HG02763 (cell line): ENCODE measurements around the gene ABI3BP.
A peak's percentile ranks its signal among the peaks of the same experiment; 100 is the strongest.

Experiments
- ATAC-seq: cut with Tn5 transposase; IDR thresholded peaks from one replicate; pipeline ENCODE4 v1.9.1; 2021; ENCODE audit warnings: mild to moderate bottlenecking, moderate library complexity; ENCODE audit not compliant: unreplicated experiment

ABI3BP gene

DNA sequence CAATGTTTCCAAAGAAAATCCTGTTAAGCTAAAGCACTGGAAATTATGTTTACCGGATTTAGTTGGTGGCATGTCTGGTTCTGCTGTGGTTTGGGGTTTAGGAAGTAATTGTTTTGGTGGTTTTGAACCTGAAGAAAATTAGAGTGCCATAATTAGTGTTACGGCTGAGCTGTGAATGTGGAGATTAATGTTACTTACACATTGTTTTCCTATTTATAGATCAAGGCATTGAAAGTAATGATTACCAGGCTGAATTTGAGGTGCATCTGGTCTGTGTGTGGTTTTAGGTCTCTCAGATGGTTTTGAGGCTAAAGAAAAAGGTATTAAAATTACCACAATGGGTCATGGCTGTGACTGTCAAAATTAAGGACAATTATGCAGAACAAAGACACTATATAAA, 155.1 kb downstream of the ABI3BP start:
- no peak for ATAC-seq

DNA sequence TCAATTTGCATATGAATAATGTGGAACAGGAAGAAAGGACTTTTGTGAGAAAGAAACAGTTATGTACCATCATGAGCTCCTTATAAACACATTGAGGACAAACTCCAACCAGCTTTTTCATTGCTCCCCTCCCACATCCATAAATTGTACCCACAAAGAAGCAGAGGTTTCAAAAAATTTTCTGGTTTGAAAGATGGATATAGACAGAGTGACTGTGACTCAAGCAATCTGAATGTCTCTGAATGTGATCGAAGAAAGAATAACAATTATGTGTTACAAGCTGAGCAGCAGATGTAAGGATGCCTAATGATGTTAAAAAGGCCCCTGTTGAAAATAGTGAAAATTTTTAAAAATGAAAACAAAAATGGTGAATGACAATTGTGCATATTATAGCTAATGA, 156.6 kb downstream of the ABI3BP start:
- no peak for ATAC-seq

DNA sequence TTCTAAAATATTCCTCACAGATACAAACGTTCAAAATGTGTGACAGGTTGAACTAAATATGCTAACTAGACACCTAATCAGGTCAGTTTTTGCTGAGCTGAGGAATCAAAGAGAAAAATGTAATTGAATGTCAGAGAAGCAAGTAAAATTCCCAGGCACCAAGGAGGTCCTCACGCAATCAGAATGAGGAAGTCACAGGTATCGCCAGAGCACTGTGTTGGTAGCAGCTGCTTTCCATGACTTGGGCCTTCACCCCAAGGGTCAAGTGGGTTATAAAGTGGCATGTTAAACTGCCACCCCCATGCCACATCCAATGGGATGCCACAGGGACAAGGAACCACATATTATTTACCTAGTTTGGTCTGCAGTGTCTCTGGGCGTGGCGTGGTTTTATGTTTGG, 158.9 kb downstream of the ABI3BP start:
- ATAC-seq: no peak

DNA sequence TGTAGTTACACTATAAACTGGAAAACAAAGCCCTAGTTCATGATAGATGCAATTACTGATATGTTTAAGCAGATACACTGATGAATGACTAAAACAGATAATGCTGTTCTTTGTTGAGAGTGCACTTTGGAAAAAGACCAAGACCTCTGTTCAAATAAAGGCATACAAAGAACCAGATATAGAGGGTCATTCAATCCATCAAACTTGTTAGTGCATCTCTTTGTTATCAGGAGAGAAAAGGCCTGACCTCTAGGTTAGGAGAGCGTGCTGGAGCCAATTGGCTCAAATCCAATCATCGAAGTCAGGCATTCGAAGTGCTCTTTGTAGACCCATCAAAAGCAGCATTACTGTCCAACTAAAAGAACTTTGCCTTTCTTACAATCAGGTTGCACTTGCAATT, 159.7 kb downstream of the ABI3BP start:
- ATAC-seq: no peak

DNA sequence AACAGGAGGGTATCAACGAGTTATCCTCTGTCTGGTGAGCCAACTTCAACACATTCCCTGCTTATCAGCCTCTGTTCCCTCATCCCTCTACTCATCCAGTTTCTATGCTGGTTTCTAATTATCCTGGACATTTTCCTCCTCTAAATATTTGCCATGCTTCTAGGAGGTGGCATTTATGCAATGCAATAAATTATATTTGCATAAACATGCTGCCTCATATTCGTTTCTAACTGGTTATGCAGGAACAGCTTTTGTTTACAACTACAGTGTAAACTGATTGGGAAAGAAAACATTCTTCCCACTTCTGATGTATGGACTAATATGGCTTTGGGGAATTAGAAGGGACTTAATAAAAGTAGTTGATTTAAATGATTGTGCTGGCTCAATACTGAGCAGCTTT, 161.6 kb downstream of the ABI3BP start:
- ATAC-seq: no peak

DNA sequence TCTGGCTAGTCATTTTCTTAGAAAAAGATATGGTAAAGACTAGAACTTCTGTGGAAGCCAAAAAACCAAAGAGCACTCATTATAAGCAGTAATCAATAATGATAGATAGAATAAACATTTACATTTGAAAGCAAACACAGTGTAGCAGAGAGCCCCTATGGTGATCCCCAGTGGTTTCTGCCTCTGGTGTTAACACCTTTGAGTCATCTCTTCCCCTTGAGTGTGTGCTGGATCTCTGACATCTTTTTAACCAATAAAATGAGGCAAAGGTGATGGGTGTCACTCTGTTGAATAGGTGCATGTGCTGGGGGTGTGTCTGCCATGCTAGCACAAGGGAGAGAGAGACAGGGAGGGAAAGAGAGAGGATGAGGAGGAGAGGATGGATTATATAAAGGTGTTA, 162.3 kb downstream of the ABI3BP start:
- no peak for ATAC-seq

DNA sequence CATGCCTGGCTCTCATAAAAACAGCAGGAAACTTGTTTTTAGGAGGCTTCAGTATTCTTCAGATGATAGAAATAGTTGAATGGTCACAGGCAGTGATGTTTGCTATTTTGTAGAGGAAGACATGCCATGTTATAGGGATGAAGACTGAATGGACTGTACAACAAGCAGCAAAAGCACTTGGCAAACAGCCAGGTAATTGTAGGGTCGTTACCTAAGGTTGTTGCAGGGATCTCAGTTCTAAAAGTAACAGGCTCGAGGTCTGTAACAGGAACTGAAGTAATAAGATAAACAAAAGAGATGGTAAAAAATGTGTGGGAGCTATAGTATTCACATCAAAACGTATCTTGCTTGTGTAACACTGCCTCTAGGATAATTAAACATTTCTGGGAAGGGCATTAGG, 167.6 kb downstream of the ABI3BP start:
- ATAC-seq: no peak

DNA sequence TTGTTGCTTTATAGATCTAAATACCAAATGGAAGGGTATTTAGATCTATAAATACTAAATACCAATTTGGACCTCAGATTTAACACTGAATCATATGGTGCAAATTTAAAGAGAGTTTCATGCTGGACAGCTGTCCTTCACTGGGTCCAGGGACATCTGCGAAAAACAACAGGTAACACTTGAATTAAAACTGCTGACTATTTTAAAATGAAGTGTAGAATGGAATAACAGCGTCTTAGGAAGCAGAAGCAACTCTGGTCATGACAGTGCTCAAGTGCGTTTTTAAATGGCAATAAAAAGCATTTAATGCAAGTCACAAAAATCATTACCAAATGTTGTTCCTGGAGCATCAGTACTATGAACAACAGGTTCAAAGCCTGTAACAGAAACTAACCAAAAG, 177.6 kb downstream of the ABI3BP start:
- no peak for ATAC-seq

DNA sequence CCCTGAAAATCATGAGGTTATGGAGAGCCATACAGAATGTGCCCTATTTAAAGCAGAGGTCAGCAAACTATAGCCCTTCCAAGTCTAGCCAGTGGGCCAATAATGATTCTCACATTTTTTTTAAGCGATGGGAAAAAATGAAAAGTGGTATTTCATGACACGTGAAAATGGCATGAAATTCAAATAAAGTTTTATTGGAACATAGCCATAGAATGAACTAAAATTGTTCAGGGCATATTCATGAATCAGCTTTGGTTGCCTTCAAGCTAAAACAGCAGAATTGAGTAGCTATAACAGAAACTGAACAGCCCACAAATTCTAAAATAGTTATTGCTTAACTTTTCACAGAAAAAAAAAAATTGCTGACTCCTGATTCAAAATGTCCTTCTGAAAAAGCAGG, 179.4 kb downstream of the ABI3BP start:
- ATAC-seq: no peak

DNA sequence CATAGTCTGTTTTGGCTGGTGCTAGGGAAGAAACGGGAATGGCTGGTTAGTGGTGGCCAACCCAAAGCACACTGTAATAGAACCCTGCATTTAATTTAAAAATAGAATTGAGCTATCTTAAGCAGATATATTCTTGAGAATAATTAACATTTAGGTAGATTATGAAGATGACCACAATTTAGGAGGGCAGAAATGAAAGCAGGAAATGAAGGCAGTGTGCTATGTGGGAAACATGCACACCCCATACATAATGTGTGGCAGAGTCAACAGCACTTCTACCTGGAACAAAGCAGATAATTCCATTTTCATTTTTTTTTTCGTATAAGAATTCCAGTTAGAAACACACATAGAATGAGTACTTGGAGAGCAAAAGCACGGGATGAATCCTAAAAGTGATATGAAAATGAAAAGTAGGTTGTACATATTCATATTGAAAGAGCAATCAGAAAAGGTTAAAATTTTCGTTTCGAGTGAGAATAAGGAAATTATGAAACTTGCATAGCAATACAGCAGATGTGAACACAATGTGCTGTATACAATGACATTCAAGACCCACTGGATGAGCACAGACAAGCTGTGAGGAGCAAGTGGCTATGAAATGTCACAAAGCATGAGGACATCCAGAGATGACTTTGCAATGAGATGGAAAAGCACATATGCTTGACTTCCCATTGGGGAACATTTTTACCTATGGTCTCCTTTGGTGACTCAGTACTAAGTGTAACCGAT, 181.3 kb downstream of the ABI3BP start:
- ATAC-seq: peak; percentile 34

DNA sequence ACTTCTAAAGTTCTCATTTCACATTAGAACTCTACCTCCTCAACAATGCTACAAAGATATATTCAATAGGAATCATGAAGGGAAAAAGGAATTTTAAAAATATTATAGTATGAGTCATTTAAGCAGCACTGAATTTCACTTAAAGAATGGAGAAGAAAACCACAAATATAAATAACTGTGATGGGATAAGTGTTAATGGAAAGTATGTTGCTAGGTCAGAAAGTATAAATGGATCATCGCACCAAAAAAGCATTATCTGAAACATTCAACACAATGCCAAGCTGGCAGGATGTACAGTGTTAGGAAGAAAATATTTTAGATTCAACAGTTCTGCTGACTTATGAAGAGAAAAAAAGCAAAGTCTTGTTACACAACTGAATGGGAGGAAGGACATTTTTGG, 182.6 kb downstream of the ABI3BP start:
- ATAC-seq: no peak

DNA sequence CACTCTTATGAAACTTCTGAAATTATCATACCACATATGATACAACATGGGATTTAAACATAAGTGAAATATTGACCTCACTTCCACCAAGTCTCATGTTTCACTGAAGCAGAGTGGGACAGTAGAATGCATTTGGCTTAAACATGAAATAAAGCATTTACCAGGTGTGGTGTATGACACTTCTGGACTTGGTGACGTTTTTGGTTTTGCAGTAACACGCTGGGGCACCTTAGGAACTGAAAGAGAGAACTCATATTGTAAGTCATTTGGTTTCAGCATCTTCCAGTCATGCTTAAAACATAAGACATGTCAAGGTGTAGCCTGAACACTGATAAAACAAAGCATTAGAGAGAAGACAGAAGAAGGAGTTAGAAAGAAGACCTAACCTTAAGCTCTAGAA, 188.6 kb downstream of the ABI3BP start:
- ATAC-seq: no peak

DNA sequence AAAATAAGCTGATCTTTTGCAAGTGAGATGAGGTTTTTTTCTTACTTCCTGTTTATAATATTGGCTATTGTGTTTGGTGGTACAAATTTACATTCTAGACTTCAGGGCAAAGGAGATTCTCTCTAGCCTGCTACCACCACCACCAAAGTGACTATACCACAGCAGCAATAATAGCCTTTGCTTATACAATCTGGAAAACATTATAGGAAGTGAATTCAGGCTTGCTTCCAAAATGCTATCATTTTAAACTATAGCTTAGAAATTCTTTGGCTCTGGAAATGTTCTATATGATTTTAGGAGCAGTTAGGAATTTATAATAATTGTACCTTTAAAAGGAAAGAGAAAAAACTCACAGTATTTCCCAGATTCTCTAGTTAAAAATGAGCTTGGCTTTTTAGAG, 189.5 kb downstream of the ABI3BP start:
- ATAC-seq: no peak

DNA sequence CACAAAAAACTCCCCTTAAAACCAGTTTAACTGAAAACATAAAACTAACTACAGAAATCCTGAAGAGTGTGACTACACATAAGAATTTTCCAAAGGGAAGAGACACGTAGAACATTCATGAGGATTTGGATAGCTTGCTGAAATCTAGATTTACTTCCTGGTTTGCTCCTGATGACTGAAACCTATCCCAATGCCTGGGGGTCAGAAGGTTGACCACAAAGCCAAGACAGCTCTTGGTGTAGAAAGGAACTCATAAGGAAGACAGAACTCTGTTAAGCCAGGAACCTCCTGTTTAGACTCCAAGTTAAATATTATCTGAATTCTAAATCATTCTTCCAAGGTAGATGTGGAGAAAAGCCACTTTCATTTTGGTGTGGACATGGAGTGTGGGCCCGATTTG, 191.1 kb downstream of the ABI3BP start:
- no peak for ATAC-seq

DNA sequence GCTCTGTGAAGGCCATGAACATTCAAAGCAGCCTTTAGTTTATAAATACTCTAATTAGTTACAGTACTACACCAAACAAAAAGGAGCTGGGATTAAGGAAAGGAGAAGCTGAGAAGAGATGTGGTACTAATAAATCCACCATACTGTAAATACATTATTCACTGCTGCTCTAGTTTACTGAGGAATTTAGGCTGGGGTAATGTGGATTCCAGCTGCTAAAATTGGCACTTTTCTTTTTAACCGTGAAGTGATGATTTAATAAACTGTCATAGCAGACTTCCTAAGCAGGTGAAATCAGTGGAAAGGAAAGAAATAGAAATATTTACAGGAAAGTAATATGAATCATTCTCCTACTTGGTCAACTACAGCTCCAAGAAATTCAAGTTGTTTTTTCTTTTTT, 195.2 kb downstream of the ABI3BP start:
- ATAC-seq: no peak

DNA sequence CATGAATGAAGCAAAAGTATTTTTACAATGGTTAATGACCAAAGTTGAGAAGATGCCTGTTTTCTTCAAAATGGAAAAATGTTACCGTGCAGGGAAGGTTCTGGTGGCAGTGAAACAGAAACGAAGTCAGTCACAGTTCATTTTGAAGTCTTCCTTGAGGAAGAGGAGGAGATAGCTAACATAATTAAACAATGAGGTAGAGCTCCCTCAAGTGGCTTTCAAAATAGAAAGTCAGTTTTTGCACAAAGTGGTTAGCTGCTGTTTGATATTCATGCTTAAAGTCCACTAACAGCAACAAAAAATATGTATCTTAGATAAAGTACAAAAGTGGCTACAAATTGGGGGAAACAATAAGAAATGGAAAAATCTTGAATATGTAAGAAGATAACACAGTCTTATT, 196.7 kb downstream of the ABI3BP start:
- ATAC-seq: no peak

DNA sequence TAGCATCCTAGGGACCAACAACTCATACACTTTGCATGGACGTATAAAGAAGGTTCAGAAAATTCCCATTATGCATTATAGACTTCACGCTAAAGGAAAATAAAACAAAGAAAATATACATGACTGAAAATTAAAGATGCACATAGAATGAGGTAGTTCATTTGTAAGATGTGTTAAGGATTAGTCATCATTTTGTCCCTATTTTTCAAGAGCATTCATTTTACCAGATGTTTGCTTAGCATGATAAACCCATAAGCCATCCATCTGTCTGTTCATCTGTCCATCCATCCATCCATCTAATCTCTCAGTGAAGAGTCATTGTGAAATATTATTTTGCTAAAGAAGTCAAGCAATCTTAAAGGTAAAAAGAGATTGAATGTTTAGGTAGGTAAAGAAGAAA, 203.6 kb downstream of the ABI3BP start:
- no peak for ATAC-seq

DNA sequence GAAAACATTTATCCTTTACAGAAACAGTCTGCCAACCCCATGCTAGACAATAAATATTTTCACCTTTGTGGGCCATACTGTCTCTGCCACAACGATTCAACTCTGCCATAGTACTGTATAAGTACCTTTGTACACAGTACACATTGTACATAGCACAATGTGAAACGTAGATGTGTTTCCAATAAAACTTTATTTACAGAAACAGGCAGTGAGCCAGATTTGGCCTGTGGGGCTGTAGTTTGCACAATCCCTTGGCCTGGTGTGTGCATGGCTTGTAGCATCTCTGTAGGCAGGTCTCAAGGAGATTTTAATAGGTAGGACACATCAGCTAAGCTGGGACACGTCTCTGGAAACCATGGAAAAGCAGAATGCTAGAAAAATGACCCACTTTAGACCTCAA, 209.6 kb downstream of the ABI3BP start:
- no peak for ATAC-seq

DNA sequence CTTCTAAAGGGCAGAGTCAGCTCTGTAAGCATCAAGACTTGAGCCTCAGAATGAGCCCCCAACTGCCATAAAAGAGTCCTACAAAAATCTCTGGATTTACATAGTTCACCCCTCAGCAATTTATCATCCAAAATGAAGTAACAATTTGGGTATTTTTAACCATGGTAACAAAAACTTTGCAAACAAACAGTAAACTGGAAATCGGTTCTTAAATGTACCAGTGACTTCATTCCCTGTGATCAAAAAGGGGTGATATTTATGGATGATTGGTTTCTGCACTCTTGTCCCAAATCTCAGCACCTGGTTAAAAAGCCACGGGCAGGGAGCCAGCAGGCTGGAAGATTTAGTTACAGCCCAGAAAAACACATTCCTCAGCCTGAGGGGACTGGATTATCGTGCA, 210.3 kb downstream of the ABI3BP start:
- ATAC-seq: no peak

DNA sequence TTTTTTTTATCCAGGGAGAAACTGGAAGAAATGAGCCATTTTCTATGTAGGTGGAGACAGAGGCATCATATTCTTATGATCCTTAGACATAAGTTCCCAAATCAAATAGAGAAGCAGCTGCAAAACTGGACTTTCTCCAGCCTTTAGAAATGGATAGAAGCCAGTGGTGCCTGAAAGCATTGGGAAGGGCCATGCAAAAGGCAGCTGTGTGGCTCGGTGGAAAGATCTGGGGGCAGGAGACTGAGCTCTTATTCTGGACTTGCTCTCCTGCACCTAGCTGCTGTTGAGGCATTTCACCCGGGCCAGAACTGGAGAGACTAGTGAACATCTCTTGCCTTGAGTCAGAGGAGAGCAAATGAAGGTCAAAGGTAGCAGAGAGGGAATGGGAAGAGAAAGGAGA, 210.9 kb downstream of the ABI3BP start:
- ATAC-seq: no peak

DNA sequence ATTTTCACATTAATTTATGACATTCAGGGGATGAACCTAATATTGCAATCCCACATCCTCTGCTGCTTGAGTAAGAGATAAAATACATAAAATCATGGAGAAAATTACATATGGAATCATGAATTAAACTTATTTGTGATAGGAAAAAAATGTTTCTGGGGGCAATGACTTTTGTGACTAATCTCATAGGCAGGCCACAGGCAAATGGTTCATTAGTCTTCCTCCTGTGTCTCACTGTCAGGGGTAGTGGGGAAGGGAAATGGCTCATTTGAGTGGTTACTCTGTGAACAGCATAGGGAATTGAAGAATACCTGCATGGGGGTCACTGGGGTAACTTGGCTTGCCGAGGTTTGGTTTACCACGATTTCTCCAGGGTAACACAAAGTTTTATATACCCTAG, 211.9 kb downstream of the ABI3BP start:
- ATAC-seq: no peak

DNA sequence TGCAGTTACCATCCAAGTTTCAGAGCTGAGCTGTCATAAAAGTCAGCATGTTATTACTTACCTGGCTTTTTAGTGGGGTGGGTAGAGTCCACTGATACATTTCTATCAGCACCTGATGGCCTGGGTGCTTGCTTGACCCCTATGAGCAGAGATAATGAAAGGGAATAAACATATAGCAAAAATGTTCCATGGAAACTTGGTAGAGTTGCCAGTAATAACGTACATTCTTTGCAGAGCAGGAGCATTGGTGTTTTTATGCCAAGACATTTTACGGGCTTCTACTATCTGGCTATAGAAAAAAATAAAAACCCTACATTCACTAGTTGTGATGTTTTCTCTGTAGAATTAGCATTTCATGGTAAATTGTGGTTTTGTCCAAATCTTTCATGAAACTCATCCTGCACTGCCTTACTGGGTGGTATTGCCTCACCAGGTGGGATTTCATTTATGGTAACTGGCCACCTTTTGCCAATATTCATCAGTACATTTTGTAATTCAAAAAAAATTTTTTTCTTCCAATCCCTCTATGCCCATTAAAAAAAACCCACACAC, 213.1 kb downstream of the ABI3BP start:
- no peak for ATAC-seq

DNA sequence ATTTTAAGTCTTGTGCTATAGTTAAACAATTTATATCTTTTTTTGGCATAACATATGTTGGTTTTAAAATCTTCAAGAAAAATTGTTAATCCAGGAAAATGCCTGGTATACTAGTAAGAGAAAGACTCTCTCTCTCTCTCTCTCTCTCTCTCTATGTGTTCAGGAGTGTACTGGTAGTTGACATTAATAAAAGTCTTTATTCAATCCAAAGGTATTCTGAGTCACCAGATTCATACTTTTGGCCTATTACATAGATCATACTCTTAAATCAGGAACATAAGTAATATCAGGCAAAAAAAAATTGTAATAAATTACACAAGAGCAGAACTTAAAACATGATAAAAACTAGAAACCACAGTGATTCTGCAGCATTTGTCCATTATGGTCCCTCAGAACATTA, 213.7 kb downstream of the ABI3BP start:
- no peak for ATAC-seq
